Neuron (in vitro differentiated cells): Measurements from ENCODE around the gene CCDC167.
"Not testable (repeated sequence)": the region's sequence is repeated elsewhere in the genome, so short reads cannot be mapped to it uniquely, and the experiment has no call there.

Source experiments
- H2AFZ ChIP-seq: one replicate; pipeline ENCODE4 v1.6.1; 2013; ENCODE audit warnings: low read depth, mild to moderate bottlenecking, inconsistent platforms, low read length, moderate library complexity
- H3K27me3 ChIP-seq: one replicate; pipeline ENCODE4 v1.6.1; 2013; ENCODE audit warnings: low read length; ENCODE audit not compliant: insufficient read depth
- H3K36me3 ChIP-seq: one replicate; pipeline ENCODE4 v1.6.1; 2013; ENCODE audit warnings: low read length; ENCODE audit not compliant: insufficient read depth
- H3K4me1 ChIP-seq: one replicate; pipeline ENCODE4 v1.6.1; 2013; ENCODE audit warnings: low read length; ENCODE audit not compliant: insufficient read depth
- H3K4me3 ChIP-seq: 2 replicates; pipeline ENCODE4 v1.5.1; 2013; ENCODE audit warnings: mild to moderate bottlenecking, low read length, moderate library complexity
- H3K9me3 ChIP-seq: one replicate; pipeline ENCODE4 v1.6.1; 2013; ENCODE audit warnings: low read length

Gene CCDC167

GRCh38 chr6:37500904-37501303 is 1.2 kb upstream of the CCDC167 start:
- not testable (repeated sequence) for H3K4me1 ChIP-seq, H3K9me3 ChIP-seq, H3K27me3 ChIP-seq, H2AFZ ChIP-seq, H3K36me3 ChIP-seq, H3K4me3 ChIP-seq

- Histone ChIP-seq H3K27me3 (no peaks in the 10 kb centered on the region), H2AFZ (peak overlapping the region; percentile 74), H3K4me1 (peaks cover 6% of the 10 kb centered on the region), H3K4me3 (peak overlapping the region; percentile 78), H3K36me3 (no peaks in the 10 kb centered on the region), H3K9me3 (no peaks in the 10 kb centered on the region)
These were observed 558 bp upstream of the CCDC167 start for GRCh38 chr6:37500294-37500608.

GRCh38 chr6:37496951-37497885 is 2.5 kb downstream of the CCDC167 start:
- peaks cover 12% of the 10 kb centered on the region for H3K4me1 ChIP-seq
- H3K9me3 ChIP-seq: no peaks in the 10 kb centered on the region
- no peaks in the 10 kb centered on the region for H3K27me3 ChIP-seq
- no peaks in the 10 kb centered on the region for H3K36me3 ChIP-seq
- H3K4me3 ChIP-seq: no peak overlapping the region
- no peak overlapping the region for H2AFZ ChIP-seq

- H2AFZ ChIP-seq: no peak overlapping the region
- no peak overlapping the region for H3K4me3 ChIP-seq
- peaks cover 28% of the 10 kb centered on the region for H3K4me1 ChIP-seq
- no peaks in the 10 kb centered on the region for H3K27me3 ChIP-seq
- no peaks in the 10 kb centered on the region for H3K36me3 ChIP-seq
- H3K9me3 ChIP-seq: no peaks in the 10 kb centered on the region
These were observed 4.3 kb downstream of the CCDC167 start for GRCh38 chr6:37495244-37495934.

GRCh38 chr6:37493661-37493995 is 6.1 kb downstream of the CCDC167 start:
- Histone ChIP-seq H3K4me3 (no peak overlapping the region), H3K4me1 (peaks cover 22% of the 10 kb centered on the region), H3K36me3 (no peaks in the 10 kb centered on the region), H3K27me3 (no peaks in the 10 kb centered on the region), H2AFZ (no peak overlapping the region), H3K9me3 (no peaks in the 10 kb centered on the region)

GRCh38 chr6:37492991-37493660 is 6.6 kb downstream of the CCDC167 start:
- Histone ChIP-seq H2AFZ (no peak overlapping the region), H3K9me3 (no peaks in the 10 kb centered on the region), H3K27me3 (no peaks in the 10 kb centered on the region), H3K4me1 (peaks cover 25% of the 10 kb centered on the region), H3K36me3 (no peaks in the 10 kb centered on the region), H3K4me3 (no peak overlapping the region)

- H3K9me3 ChIP-seq: no peaks in the 10 kb centered on the region
- no peak overlapping the region for H2AFZ ChIP-seq
- peaks cover 32% of the 10 kb centered on the region for H3K4me1 ChIP-seq
- no peaks in the 10 kb centered on the region for H3K27me3 ChIP-seq
- no peak overlapping the region for H3K4me3 ChIP-seq
- no peaks in the 10 kb centered on the region for H3K36me3 ChIP-seq
These were observed 7.3 kb downstream of the CCDC167 start for GRCh38 chr6:37492236-37492972.

GRCh38 chr6:37491830-37492208 is 7.9 kb downstream of the CCDC167 start:
- no peaks in the 10 kb centered on the region for H3K27me3 ChIP-seq
- no peaks in the 10 kb centered on the region for H3K9me3 ChIP-seq
- peaks cover 32% of the 10 kb centered on the region for H3K4me1 ChIP-seq
- no peak overlapping the region for H3K4me3 ChIP-seq
- no peaks in the 10 kb centered on the region for H3K36me3 ChIP-seq
- H2AFZ ChIP-seq: no peak overlapping the region

- Histone ChIP-seq H2AFZ (no peak overlapping the region), H3K4me3 (no peak overlapping the region), H3K36me3 (no peaks in the 10 kb centered on the region), H3K9me3 (no peaks in the 10 kb centered on the region), H3K4me1 (peaks cover 32% of the 10 kb centered on the region), H3K27me3 (no peaks in the 10 kb centered on the region)
These were observed 8.4 kb downstream of the CCDC167 start for GRCh38 chr6:37491171-37491829.

- H3K36me3 ChIP-seq: no peaks in the 10 kb centered on the region
- H3K9me3 ChIP-seq: no peaks in the 10 kb centered on the region
- H3K4me1 ChIP-seq: peaks cover 32% of the 10 kb centered on the region
- no peak overlapping the region for H3K4me3 ChIP-seq
- no peak overlapping the region for H2AFZ ChIP-seq
- H3K27me3 ChIP-seq: no peaks in the 10 kb centered on the region
These were observed 9.0 kb downstream of the CCDC167 start for GRCh38 chr6:37490536-37491170.

GRCh38 chr6:37489697-37490336 is 9.9 kb downstream of the CCDC167 start:
- Histone ChIP-seq H3K27me3 (no peaks in the 10 kb centered on the region), H3K4me1 (peaks cover 35% of the 10 kb centered on the region)

GRCh38 chr6:37488476-37488875 is 11.2 kb downstream of the CCDC167 start:
- Histone ChIP-seq H2AFZ (no peak overlapping the region), H3K27me3 (no peaks in the 10 kb centered on the region), H3K4me1 (peaks cover 38% of the 10 kb centered on the region), H3K4me3 (no peak overlapping the region), H3K9me3 (no peaks in the 10 kb centered on the region), H3K36me3 (peaks cover 6% of the 10 kb centered on the region)

More at GRCh38 chr6:37489697-37490336, 9.9 kb downstream of the CCDC167 start:
- Histone ChIP-seq H2AFZ (no peak overlapping the region), H3K4me3 (no peak overlapping the region), H3K9me3 (no peaks in the 10 kb centered on the region), H3K36me3 (no peaks in the 10 kb centered on the region)
